ENCODE data around the gene IZUMO2.

DNA sequence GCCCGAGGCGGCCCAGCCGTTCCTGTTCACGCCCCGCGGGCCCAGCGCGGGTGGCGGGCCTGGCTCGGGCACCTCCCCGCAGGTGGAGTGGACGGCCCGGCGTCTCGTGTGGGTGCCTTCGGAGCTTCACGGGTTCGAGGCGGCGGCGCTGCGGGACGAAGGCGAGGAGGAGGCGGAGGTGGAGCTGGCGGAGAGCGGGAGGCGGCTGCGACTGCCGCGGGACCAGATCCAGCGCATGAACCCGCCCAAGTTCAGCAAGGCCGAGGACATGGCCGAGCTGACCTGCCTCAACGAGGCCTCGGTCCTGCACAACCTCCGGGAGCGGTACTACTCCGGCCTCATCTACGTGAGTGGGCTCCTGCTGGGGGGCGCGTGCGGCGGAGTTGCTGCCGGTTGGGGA is 47.3 kb upstream of the IZUMO2 start:
- TF ChIP-seq SIN3A (IDR thresholded peaks at IDR 0.05; ENCODE audit: borderline replicate concordance in 2 of 2, control insufficient read depth in 1 of 2, low read depth in 2 of 2, low read length in 2 of 2) (no peak), ZNF24 (IDR thresholded peaks at IDR 0.05) (no peak), KLF16 (IDR thresholded peaks at IDR 0.05) (no peak)
